Activated CD4-positive, alpha-beta T cell treated with anti-CD3 and anti-CD28 coated beads, Interleukin-2, amount 50 U/mL, for 16 hours (primary cell): ENCODE results near the gene GDF2.
A peak's percentile ranks its signal among the peaks of the same experiment; 100 is the strongest.

ENCODE experiments used
- DNase-seq: peaks from one replicate; pipeline ENCODE4 v3.0.0-alpha.2; 2020

The GDF2 gene

DNA sequence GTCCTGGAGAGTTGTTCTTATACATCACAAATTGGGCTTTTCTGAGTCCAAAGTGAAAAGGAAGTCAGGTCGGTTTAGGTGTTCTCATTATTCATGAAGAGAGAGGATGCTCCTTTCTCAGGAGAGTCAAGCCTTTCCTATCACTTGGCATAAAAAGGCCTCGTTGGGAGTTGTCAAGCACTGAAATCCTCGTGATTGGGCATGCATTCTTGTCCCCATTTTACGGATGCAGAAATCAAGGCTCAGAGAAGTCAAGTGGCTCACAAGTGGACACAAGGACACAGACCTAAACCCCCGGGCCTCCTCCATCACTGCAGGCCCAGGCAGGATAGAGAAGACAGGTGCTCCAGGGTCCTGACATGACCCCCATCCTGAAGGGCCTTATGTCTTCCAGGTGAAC lies 34.5 kb downstream of the GDF2 start:
- DNase-seq: no peak

DNA sequence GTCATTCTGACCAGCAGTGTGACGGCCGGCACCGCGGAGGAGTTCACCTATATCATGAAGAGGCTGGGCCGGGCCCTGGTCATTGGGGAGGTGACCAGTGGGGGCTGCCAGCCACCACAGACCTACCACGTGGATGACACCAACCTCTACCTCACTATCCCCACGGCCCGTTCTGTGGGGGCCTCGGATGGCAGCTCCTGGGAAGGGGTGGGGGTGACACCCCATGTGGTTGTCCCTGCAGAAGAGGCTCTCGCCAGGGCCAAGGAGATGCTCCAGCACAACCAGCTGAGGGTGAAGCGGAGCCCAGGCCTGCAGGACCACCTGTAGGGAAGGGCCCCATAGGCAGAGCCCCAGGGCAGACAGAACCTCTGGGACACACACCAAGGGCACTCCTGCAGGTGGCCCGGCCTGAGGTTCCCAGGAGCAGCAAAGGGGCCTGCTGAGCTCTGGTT lies 34.9 kb downstream of the GDF2 start:
- no peak for DNase-seq

DNA sequence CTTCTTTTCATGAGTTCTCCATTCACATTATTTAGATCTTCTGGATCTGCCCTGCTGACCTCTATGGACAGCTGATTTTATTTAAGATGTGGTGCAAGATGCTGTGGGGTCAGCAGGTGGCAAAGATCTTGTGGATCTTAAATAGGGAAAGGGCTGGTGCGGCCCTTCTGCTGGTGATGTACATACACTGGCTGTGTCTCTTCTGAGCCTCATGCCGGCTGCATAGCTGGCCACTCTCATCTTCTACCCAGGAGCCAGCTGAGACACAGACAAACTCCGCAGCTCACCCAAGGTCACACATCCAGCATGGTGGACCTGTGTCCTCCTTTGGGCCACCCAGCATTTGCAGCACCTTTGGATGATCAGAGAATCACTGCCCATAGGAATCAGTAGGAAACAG lies 35.7 kb downstream of the GDF2 start:
- DNase-seq: no peak

DNA sequence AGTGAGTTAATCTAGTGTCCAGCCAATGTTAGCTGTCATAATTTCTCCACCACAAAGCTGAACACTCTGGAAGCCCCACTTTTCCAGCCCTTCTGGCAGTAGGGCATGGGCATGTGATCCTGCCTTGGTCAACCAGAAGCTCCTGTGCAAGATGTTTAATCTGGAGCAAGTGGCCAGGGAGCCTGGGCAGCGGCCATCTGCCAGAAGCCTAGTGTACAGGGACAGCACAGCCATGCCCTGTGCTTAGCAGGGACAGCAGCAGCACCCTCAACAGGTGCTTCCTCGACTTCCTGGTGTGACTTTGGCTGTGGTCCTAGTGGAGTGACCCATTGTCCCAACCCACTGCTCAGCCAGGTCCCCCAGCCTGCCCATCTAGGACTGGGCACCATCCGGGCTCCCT lies 36.2 kb downstream of the GDF2 start:
- DNase-seq: no peak

DNA sequence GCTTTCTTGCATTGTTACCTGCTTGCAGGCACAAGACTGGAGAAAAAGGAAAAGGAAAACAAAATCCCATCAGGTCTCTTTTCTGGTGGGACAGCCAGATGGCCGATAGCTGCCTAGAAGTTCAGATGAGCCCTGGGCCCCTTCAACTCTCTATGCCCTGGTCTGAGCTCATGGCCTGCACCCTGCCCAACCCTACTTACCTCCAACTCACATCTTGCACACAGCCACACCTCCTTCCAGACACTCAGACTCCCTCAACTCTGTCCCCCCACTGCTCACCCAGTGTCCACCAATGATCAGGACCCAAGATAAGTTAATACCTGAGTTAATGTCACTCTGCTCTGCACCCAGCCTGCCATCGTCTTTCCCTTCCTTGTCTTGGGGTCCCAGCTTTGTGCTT lies 36.8 kb downstream of the GDF2 start:
- DNase-seq: no peak

DNA sequence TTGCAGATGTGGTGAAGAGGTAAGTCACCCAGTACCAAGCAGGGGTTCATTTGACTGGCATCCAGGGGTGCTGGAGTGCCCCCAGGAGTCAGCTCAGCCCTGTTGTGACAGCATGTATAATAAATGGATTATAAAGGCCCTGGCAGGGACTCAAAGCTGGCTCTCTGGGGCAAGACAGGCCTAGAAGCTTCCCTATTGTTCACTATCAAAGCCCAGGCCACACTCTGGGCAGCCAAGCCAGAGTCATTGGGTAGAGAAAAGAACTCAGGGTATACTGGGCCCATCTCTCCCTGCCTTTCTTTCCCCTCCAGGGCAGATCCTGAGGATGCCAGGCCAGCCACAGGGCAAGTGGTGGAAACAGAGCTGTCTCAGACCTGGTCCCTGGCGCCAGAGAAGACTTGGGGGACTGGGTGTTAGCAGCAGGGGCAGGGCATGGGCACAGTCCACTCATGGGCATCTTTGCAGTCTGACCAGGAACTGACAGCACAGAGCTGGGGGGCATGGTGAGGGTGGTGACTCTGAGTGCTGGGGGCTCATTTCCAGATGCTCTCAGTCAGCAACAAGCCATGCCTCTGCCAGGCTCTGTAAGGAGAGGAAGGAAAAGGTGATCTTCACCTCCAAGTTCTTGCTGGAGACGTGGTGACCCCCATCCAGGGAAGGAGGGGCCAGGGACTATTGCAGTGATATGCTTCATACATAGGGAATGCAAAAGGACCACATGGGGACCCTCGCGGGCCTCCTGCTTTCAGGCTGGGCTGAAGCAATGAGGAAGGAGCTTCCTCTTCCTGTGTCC lies 37.6 kb downstream of the GDF2 start:
- DNase-seq: no peak

DNA sequence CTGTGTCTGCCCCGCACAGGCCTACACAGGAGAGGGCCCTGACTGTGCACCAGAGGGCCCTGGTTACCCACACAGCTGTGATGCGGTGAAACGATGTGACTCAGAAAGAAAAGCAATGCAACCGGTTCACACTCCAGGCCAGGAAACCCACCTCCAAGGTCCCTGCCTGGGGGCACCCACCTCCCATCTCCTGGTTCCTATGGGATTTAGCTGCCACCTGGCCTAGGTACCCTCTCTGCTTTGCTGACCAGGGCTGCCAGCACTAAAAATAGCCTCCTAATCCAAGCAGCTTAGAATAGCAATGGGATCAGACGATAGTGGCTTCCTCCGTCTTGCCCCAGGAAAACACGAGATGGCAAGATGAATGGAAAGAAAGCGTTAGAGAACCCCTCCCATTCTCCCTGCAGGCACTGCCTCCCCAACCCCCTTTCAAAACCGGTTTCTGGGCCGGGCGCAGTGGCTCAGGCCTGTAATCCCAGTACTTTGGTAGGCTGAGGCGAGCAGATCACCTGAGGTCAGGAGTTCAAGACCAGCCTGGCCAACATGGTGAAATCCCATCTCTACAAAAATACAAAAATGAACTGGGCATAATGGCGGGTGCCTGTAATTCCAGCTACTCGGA lies 38.3 kb downstream of the GDF2 start:
- no peak for DNase-seq

DNA sequence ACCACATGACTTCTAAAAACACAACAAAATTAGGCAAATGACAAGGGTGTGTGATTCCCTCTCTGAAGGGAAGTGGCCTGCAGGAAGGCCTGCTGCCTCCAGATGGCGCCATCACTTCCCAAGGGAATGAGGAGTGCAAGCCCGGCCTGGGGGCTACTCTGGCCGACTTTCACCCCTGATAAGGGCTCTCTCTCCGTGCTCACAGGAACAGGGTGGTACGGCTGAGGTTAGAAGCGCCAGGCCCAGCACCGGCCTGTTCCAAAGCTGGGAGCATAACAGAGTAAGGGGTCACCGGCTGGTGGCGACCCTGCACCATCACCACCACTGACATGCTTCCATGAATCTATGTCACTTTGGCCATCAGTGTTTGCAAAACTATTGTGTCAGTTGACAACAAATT lies 39.0 kb downstream of the GDF2 start:
- DNase-seq: peak; percentile 22

DNA sequence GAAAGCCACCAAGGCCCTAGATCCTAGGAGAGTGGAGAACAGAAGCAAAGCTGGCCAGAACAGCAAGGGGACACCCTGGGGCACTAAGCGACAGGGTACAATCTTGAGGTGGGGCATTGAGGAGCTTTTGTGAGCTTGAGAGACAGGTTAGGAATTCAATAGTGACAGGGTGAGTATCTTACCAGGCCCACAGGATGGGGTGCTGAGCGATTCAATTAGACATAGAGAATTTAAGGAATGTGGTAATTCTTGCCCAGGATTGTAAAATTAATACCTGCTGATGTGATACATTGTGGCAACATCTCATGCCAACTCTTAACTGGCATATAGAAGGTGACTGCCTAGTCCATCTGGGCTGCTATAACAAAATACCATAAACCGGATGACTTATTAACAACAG lies 39.9 kb downstream of the GDF2 start:
- no peak for DNase-seq

DNA sequence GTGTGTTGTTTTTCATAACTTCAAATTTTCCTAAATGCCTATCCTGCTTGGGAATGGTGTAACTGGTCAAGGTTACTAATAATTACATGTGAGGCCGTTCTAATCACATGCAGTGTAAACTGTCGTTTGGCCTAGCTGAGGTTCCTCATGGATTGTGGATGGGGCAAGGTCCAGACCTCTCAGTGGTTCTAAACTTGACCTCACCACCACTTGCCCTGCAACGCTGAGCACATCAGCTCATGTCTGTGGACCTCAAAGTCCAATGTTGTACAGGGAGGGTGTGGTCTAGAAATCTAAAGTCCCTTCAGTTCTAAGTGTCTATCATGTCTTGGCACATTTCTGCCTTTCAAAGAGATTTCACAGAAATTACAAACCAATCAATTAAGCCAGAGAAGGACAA lies 41.5 kb downstream of the GDF2 start:
- DNase-seq: no peak

DNA sequence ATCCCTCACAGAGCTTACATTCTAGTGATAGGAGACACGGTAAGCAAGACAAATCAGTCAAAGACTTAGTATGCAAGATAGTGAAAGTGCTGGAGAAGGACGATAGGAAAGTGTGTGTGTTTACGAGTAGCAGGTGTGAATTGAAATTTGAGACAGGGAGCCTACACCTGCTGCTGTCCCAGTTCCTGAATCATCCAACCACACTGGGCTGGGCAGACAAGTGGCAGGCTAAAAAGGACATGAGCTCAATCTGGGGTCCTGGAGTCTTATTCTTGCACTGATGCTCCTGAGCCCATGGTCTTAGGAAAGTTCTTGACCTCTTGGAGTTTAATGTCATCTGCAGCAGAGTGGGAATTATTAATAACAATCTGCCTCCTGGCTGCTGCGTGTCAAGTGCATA lies 42.1 kb downstream of the GDF2 start:
- no peak for DNase-seq

DNA sequence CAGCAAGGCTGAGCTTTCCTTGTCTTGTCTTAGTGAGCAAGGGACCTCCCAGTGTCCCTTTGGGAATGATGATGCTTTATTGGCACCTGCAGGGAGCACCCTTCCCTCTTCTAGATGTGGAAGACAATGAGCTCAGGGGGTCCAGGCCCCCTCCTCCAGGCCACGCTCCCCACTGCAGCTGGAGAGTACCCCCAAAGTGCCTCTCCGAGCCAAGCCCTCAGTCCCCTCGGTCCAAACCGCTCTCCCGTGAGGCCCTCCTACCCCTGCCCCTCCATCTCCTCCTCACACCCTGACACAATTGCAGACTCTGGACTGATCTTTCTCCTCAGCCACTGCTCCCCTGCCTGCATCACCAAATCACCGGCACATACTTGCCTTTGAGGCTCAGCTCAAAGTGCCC lies 42.7 kb downstream of the GDF2 start:
- DNase-seq: no peak

DNA sequence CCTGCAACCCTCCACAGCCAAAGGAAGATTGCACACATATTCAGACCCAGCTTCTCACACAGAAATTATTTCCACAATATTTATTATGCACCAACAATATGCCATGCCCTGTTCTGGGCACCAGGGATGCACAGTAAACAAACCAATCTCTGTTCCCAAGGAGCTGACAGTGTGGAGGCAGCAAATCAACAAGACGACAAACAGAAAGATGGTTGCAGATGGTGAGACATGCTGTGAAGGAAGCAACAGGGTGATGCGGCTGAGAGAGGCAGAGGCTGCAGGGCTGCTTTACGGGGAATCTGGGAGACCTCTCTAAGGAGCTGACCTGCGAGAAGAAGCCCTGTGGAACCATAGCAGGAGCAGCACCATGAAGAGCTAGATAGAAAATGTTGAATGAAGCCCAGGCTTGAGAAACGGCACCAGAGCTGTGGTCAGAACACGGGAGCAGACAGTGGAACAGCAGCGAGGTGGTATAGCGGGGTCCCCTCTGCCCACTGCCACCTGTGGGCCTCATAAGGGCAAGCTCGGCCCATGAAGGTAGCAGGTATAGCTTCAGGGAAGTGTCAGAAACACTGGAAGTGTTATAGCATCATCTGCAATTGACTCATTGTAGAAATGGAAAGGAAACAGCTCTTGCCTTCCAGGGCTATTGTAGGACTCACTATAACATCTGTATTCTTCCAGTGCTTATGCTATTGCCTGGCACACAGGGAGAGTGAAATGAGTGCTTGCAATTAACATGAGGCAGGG lies 43.4 kb downstream of the GDF2 start:
- no peak for DNase-seq

DNA sequence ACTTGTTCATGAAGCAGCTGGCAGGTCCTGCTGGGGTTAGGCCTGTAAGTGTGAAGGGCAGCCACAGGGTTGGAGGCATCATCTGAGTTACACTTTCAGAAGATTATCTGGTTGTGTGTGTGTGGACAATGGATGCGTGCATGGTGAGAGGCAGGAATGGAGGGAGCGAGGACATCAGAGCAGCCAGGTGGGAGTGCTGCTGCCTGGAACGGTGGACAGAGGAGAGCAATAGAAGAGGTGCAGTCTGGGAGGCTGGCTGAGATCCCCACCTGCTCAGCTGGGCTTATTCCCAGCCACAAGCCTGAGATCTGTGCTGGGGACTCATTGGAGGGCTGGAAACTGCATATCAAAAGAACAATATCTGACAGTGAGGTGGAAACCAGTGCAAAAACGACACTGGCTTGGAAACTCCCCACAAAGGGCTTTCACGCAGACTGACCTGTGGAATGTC lies 44.0 kb downstream of the GDF2 start:
- no peak for DNase-seq

DNA sequence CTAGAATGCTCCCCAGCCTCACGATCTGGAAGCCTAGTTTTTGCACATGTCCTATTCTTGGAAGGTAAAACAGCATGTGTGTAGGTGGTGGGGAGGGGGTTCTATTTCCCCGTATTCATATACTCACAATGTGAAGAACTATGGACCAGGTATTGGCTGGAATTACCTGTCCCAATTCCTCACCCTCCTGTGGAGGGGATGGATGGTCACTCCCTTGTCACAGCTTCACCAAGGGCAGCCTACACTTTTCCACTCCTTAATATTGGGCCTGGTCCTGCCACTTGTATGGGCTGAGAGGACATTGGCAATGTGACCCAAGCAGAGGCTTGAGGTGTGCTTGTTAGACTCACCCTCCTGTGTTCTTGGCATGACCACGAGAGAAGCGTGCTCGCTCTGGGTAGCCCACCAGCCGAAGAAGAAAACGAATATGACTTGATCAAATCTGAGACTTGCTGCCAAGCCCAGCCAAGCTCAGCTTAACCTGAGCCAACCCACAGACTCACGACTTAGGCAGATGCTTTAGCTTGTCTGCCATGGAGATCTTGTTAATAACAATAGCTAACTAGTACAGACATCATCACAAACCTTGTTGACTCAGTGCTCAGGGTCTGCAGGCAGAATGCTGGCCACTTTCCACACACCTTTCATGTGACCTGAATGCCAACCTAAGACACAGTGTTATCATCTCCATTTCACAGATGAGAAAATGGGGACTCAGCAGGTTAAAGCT lies 44.6 kb downstream of the GDF2 start:
- no peak for DNase-seq

DNA sequence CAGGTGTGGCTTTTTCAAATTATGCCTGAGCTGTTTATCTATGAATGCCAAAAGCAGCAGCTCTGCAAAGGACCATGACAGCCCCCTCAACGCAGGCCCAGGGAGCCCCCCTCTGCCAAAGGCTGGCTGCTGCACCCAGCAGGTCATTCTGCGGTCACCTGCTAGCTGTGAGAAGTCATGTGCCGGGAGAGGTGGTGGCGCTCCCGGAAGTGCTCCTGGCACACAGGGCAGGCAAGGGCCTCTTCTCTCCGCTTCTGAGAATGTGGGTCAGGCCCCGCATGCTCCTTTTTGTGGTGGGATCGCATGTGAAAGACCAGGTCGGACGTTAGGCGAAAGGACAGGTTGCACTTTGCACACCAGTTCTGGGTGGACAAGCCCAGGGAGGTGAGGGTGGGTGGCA lies 45.4 kb downstream of the GDF2 start:
- DNase-seq: no peak

DNA sequence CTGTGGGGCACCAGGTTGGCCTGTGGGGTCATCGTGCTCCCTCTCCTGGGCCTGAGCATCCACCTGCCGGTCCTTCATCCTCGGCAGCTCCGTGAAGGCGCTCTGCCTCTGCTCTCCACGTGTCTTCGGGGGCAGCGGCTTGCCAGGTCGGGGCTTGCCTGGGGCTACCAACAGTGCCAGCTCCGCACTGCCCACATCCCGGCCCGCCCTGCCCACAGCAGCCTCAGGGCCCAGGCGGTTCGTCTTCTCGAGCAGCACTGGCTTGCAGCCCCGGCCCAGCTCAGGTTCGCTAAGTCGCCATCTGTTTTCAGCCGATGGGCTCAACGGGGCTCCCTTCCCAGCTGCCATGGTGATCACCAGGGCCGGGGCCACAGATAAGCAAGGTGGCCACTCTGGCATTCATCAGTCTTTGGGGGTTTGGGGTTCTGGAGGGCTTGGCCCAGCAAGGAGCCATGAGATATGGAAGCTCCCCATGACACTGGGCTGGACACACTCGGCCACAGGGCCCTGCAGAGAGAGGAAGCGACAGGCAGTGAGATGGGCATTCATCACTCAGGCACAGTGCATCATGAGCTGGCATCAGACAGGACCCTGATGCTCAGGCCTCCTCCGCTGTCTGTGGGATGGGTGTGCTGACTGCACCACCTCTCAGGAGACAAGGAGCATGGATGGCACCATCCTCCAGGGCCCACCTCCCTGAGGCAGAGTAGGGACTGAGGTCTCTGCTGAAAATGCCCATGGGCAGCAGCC lies 46.4 kb downstream of the GDF2 start:
- no peak for DNase-seq

DNA sequence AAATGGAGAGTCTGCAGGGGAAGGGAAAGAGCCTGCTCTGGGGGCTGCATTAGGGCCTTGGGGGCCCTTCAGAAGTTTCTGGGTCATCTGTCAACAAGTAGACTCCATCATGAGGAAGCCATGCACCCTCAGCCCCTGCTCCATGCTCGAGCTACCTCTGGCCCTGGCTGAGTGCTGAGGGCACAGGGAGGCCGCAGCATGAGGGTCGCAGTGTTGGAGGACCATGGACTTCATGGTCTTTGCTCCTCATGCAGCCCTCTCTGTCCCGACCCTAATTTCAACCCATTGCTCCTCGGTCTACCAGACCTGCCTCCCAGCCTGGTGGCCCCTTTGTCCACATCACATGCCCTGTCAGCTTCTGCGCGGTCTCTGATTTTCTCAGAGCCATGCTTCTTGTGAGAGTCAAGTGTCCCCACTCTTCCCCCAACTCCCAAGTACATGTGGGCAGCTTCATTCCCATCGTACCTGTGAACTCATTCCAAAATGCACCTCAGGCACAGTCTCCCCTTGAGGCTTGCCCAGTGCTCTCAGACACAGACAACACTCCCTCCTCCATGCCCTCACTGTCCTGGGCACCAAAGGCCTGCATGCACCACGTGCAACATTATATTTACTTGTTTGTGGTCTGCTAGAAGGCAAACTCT lies 47.1 kb downstream of the GDF2 start:
- no peak for DNase-seq

DNA sequence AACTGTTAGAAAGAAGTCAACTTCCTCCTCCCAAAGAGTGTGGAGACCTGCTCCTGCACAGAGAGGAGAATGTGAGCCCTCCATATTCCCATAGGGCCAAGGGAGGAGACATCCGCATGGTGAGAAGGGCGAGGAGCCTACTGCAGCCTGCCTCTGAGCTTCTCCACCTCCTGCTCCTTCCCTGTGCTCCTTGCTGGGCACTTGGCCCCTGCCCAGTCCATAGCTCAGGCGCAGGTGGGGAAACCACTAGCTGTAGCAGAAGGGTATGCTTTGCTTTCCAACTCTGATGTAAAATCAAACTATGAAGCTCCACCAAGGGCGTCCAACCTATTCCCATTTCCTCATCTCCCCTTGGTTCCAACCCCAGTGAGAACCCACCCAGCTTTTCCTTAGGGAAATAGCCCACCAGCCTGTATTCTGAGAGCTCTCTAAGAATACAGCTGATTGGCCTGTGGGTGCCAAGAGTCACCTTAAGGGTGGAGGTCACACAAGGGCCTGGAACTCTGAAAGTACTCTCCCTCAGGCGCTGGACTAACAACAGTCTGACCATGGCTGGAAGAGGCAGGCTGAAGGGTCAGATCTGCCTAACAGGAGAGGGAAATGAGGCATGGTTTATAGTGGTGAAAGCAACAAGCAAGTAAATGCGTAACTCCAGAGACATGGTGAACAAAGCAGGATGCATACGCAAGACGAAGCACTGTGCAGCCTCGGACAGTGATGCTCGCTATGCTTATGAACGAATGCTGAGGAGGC lies 47.9 kb downstream of the GDF2 start:
- DNase-seq: no peak

DNA sequence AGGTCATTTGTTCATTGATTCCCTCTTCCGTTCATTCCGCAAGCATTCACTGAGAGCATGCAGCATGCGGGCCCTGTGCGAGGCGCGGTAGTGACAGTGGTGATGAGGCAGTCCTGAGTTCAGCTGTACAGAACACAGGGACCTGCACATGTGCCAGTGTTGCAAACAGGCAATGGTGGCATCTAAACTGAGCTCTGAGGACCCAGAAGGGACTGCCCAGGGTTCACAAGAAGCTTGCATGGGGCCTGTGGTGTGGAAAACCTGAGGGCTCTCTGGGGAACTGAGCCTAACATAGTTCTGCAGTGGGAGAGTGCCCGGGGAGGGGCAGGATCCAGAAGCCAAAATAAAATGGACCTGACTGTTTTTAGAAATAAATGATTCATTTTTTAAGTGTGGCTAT lies 48.6 kb downstream of the GDF2 start:
- DNase-seq: no peak
